ENCODE measurements around the gene CEP78.

The CEP78 gene

DNA sequence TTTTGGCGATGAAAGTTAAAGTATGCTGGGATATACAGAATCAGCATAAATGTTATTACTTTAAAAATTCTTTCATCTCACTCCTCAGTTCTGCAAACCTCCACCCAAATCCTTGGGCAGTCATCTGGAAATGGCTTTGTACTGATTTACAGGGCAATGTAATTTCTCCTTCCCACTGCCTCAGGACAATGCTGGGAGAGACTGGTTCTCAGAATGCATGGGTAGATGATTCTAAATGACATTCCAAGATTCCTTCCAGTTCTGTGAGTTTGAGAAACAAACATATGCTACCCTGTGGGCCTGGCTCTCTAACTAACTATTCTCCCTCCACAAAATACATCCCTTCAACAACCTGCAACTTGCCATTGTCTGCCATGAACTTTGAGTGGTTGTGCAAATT is 53.6 kb downstream of the CEP78 start:
- DNase-seq, result no peak

DNA sequence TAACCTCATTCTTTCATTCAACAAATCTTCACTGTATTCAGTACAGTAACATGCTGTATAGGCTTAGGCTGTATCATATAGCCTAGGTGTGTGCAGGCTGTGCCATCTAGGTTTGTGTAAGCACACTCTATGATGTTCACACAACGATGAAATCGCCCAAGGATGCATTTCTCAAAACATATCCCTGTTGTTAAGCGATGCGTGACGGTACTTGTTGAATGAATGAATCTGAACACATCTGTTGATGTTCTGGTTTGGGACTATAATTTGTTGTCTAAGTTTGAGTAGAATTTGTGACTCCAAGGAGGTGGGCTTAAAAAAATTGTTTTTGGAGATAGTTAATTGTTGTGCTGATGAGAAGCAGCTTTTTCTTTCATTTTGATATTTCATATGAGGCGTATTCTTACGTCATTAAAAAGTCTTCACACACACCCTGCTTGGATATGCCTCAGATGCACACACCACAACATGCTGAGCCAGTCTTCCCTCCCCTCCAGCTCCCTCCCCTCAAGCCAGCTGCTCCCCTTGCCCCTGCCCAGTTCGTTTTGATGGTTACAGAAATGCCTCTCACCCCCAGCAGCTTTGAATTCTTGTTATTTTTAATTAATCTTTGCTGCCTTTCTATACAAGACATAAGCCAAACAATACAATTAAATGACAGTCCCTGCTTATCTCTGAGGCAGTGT is 55.5 kb downstream of the CEP78 start:
- DNase-seq, result no peak

DNA sequence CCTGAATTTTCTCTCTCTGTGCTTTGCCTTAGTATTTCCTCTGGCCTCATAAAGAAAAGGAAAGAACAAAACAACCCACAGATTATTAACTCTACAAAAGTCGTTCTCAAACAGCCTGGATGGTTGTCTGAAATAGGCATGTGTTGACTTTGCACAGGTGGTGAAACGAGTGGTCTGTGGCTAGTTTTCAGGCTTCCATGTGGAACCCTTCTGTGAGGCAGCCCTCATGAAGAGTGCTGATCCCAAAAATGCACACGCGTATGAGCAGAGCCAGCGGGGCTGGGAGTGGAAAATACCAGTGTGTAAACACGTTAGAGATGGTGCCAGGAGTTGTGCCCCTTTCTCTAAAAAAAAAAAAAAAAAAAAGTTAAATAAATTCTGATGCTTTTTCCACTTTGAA is 56.2 kb downstream of the CEP78 start:
- DNase-seq, result no peak

DNA sequence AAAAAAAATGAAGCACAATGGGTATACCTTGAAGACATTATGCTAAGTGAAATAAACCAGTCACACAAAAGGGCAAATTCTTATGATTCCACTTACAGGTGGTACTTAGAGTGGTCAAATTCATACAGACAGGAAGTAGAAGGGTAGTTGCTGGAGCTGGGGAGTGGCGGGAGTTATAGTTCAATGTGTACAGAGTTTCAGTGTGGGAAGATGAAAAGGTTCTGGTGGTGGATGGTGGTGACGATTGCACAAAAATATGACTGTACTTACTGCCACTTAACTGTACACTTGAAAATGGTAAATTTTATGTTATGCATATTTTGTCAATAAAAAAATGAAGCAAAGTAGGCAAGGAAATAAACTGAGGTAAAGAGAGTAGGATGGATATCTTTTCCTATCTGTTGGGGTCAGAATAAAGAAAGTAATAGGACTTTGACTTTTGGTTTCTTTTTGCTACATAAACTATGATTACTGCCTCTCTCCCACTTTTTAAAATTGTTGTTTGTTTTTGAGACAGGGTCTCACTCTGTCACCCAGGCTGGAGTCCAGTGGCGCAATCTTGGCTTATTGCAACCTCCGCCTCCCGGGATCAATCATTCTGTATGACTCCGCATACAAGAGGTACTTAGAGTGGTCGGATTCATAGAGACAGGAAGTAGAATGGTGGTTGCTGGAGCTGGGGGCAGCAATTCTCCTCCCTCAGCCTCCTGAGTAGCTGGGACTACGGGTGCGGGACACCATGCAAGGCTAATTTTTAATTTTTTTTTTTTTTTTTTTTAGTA is 57.0 kb downstream of the CEP78 start:
- DNase-seq, result peak in 1 of 6 experiments; percentile 21

DNA sequence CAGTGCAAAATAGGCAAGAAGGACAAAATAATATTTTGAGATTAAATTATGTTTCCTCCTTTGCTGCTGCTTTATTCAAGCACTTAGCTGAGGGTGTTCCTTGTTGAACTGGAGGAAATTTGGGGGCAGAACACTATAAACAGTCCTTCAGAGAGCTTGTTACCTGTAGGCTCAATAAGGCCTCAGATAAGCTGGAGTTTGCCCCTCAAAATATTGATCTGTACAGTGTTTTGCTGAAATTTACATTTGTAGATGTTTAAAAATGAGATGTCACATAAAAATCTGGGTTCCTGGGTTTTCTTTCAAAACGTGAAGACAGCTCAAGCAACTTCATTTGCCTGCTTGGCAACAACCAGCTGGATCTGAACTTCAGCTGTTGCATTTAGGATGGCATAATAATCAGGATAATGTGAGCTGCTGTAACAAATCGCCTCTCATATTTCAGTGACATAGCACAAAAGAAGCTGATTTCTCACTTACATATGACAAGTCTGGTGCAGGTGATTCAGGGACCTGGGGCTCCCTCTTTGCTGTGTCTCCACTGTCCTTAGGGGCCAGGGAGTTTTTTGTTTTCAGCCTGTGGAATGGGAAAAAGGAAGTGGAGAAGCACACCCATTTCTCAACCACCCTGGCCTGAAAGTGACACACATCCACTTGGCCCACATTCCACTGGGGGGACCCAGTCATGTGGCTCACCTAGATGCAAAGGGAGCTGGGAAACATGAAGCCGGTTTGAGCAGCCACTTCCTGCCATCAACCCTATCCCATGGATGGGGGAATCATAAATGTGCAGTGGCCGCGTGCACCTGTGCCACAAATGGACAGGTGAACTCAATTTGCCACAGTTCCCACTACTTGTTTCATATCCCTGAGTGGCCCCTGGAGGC is 58.7 kb downstream of the CEP78 start:
- DNase-seq, result no peak

DNA sequence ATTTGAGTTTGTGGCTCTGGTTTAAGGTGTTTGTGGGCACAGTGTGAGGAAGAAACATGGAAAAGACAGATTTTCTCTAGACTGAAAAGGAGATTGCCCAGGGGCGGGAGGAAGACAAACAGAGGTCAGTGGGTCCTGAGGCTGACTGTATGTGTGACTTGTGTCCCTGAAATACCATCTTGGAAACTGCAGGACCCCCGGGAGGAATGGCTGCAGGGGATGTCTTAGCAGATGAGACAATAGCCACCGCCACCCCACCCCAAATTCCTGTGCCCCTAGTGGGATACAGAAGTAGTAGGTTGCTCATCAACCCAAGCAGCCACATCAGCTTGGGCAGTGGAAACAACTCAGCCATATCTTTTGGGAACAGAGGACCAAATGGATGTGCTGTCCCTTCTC is 59.3 kb downstream of the CEP78 start:
- DNase-seq, result no peak

DNA sequence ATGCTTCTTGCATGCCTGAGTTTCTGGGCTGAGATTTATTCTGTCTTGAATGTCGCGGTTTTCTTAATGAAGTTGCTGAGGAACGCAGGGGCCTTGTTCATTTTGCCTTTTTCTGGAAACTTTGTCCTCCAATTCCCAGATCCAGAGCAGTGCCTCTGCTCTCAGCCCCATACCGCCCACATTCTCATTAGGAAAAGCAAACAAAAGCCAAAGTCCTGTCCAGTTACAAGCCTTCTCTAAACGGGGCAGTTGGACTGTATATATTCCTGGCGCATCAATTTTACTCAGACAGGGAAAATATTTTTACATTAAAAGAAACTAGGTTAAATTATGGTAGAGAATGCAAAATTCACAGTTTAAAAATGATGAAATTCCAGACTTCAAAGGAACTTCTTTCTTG is 59.9 kb downstream of the CEP78 start:
- DNase-seq, result no peak

- DNase-seq, result peak in 1 of 6 experiments; percentile 28
Measured at GRCh38 chr9:78296201-78296892, 60.5 kb downstream of the CEP78 start.

- DNase-seq, result peak; percentile 80 to 88 (median 85)
Measured at GRCh38 chr9:78296893-78297671, 61.2 kb downstream of the CEP78 start, which contains the start of gene PSAT1. TSS of gene PSAT1 (plus strand) at chr9:78297125. CDS start at chr9:78297211, 86 bp downstream.

DNA sequence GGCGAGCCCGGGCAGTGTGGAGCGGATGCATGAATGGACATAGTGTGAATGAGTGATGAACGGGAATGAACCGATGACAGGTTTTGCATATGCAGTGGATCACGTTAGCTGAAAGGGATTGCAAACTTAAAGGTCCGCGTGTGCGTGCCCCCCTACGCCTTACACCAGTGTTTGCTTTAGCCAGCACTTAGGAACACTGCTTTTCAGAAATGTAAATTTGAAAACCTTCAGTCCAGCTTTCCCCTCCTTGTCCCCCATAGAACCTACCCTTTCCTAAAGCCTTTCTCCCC is 61.7 kb downstream of the CEP78 start:
- peak in 1 of 6 experiments; percentile 48 for DNase-seq

DNA sequence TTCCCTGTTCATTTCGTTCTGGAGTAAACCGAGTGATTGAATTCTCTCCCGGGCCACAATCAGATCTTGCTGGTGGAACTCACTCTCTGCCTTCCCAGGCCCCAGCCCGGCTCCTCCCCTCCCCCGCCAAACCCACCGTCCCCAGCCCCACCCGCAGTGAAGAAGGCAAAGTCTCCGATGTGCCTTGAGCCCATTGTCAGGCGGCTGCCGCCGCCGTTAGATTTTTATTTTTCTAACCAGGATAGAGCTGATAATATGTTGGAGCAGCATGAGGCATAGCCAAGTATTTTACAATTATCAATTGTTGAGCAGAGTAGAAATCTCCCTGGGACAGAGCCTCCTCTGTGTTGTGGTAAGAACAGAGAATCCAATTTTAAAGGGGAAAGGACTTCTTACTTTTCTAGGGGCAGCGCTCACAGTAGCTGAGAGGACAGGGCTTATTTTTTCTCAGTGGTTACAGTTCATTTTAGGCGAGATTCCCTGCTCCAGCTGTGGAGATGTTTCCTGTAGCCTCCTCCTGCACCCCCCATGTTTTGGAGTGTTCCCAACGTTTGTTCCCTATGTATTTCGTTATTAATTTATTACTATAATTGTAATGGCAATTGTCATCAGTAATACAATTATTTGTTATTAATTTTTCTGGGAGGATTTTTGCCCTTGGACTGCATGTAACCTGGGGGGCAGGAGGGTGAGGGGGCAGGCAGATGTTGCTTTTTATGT is 62.3 kb downstream of the CEP78 start:
- DNase-seq, result no peak

- no peak for DNase-seq
Measured at GRCh38 chr9:78300209-78300608, 64.3 kb downstream of the CEP78 start.

- DNase-seq, result no peak
Measured at GRCh38 chr9:78301466-78301865, 65.6 kb downstream of the CEP78 start.

GRCh38 chr9:78303377-78304062 is 67.6 kb downstream of the CEP78 start:
- DNase-seq, result no peak

- DNase-seq, result no peak
Measured at GRCh38 chr9:78304357-78304756, 68.5 kb downstream of the CEP78 start.

- no peak for DNase-seq
Measured at GRCh38 chr9:78306222-78307076, 70.6 kb downstream of the CEP78 start.

- no peak for DNase-seq
Measured at GRCh38 chr9:78307360-78307759, 71.5 kb downstream of the CEP78 start.

GRCh38 chr9:78309066-78309465 is 73.2 kb downstream of the CEP78 start:
- DNase-seq, result no peak

DNA sequence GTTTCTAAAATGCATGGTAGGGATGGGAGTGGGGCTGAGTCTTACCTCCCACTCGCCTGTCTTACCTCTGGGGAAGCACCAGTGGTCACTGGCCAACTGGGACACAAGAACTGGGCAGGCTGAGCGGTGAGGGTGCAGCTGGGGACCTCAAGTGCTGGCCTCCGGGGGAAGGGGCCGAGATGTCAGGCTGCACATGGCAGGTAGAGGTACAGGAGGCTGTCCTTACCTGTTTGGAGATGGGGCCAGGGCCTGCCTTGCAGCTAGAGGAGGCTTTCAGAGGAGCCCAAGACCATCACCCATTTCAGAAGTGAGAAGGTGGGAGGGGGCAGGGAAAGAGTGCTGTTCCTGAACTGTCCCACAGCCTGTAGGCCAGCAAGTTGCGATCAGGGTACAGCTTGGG is 75.2 kb downstream of the CEP78 start:
- no peak for DNase-seq

Measured in stimulated activated naive CD4-positive, alpha-beta T cell (primary cell).